ENCODE measurements around the gene CSNK1A1L. TPM values are rescaled to one million over a fixed set of nuclear protein-coding genes. Genes with fewer than 3 reads are reported as not detected.

CSNK1A1L gene
- not detected for total RNA-seq

GRCh38 chr13:37105251-37105714 lies at the start of gene CSNK1A1L:
Gene CSNK1A1L, minus strand, starts transcription at chr13:37105664. Its CDS starts 408 bp downstream, at chr13:37105256.
- no peaks in the 10 kb centered on the region for H3K36me3 ChIP-seq (ENCODE audit: control insufficient read depth in 3 of 3, insufficient read depth in 3 of 3, low read length in 3 of 3)
- H3K27ac ChIP-seq (ENCODE audit: low read depth, low read length): no peak within 1 kb of the TSS
- no peaks in the 10 kb centered on the region for H3K4me1 ChIP-seq (ENCODE audit: control insufficient read depth in 3 of 3, insufficient read depth in 3 of 3, low read length in 3 of 3)
- no peak within 1 kb of the TSS for H3K9ac ChIP-seq (ENCODE audit: low read depth in 1 of 3, low read length in 3 of 3)
- H3K27me3 ChIP-seq (ENCODE audit: control insufficient read depth in 3 of 3, insufficient read depth in 3 of 3, low read length in 3 of 3): no peaks in the 10 kb centered on the region
- H3K4me3 ChIP-seq (ENCODE audit: low read length in 3 of 3): no peak within 1 kb of the TSS
- no peaks in the 10 kb centered on the region for H3K9me3 ChIP-seq (ENCODE audit: control insufficient read depth in 3 of 3, low read length in 3 of 3)

- H3K27ac ChIP-seq (ENCODE audit: low read depth, low read length): no peak overlapping the region
- H3K4me3 ChIP-seq (ENCODE audit: low read length in 3 of 3): no peak overlapping the region
- no peaks in the 10 kb centered on the region for H3K36me3 ChIP-seq (ENCODE audit: control insufficient read depth in 3 of 3, insufficient read depth in 3 of 3, low read length in 3 of 3)
- no peaks in the 10 kb centered on the region for H3K9me3 ChIP-seq (ENCODE audit: control insufficient read depth in 3 of 3, low read length in 3 of 3)
- no peak overlapping the region for H3K9ac ChIP-seq (ENCODE audit: low read depth in 1 of 3, low read length in 3 of 3)
- no peaks in the 10 kb centered on the region for H3K4me1 ChIP-seq (ENCODE audit: control insufficient read depth in 3 of 3, insufficient read depth in 3 of 3, low read length in 3 of 3)
- no peaks in the 10 kb centered on the region for H3K27me3 ChIP-seq (ENCODE audit: control insufficient read depth in 3 of 3, insufficient read depth in 3 of 3, low read length in 3 of 3)
Measured at GRCh38 chr13:37149380-37149779, 43.9 kb upstream of the CSNK1A1L start.

- H3K9ac ChIP-seq (ENCODE audit: low read depth in 1 of 3, low read length in 3 of 3): no peak overlapping the region
- no peak overlapping the region for H3K27ac ChIP-seq (ENCODE audit: low read depth, low read length)
- H3K27me3 ChIP-seq (ENCODE audit: control insufficient read depth in 3 of 3, insufficient read depth in 3 of 3, low read length in 3 of 3): no peaks in the 10 kb centered on the region
- H3K4me3 ChIP-seq (ENCODE audit: low read length in 3 of 3): no peak overlapping the region
- no peaks in the 10 kb centered on the region for H3K4me1 ChIP-seq (ENCODE audit: control insufficient read depth in 3 of 3, insufficient read depth in 3 of 3, low read length in 3 of 3)
- H3K9me3 ChIP-seq (ENCODE audit: control insufficient read depth in 3 of 3, low read length in 3 of 3): no peaks in the 10 kb centered on the region
- no peaks in the 10 kb centered on the region for H3K36me3 ChIP-seq (ENCODE audit: control insufficient read depth in 3 of 3, insufficient read depth in 3 of 3, low read length in 3 of 3)
Measured at GRCh38 chr13:37148501-37148900, 43.0 kb upstream of the CSNK1A1L start.

- H3K27ac ChIP-seq (ENCODE audit: low read depth, low read length): no peak overlapping the region
- no peak overlapping the region for H3K4me3 ChIP-seq (ENCODE audit: low read length in 3 of 3)
Measured at GRCh38 chr13:37144661-37145060, 39.2 kb upstream of the CSNK1A1L start.

GRCh38 chr13:37143911-37144310 lies 38.4 kb upstream of the CSNK1A1L start:
- Histone ChIP-seq H3K36me3 (ENCODE audit: control insufficient read depth in 3 of 3, insufficient read depth in 3 of 3, low read length in 3 of 3) (no peaks in the 10 kb centered on the region), H3K9ac (ENCODE audit: low read depth in 1 of 3, low read length in 3 of 3) (no peak overlapping the region), H3K4me3 (ENCODE audit: low read length in 3 of 3) (no peak overlapping the region), H3K9me3 (ENCODE audit: control insufficient read depth in 3 of 3, low read length in 3 of 3) (no peaks in the 10 kb centered on the region), H3K4me1 (ENCODE audit: control insufficient read depth in 3 of 3, insufficient read depth in 3 of 3, low read length in 3 of 3) (no peaks in the 10 kb centered on the region), H3K27me3 (ENCODE audit: control insufficient read depth in 3 of 3, insufficient read depth in 3 of 3, low read length in 3 of 3) (no peaks in the 10 kb centered on the region), H3K27ac (ENCODE audit: low read depth, low read length) (no peak overlapping the region)

More at GRCh38 chr13:37144661-37145060, 39.2 kb upstream of the CSNK1A1L start:
- no peaks in the 10 kb centered on the region for H3K36me3 ChIP-seq (ENCODE audit: control insufficient read depth in 3 of 3, insufficient read depth in 3 of 3, low read length in 3 of 3)
- H3K9ac ChIP-seq (ENCODE audit: low read depth in 1 of 3, low read length in 3 of 3): no peak overlapping the region
- H3K4me1 ChIP-seq (ENCODE audit: control insufficient read depth in 3 of 3, insufficient read depth in 3 of 3, low read length in 3 of 3): no peaks in the 10 kb centered on the region
- H3K27me3 ChIP-seq (ENCODE audit: control insufficient read depth in 3 of 3, insufficient read depth in 3 of 3, low read length in 3 of 3): no peaks in the 10 kb centered on the region
- H3K9me3 ChIP-seq (ENCODE audit: control insufficient read depth in 3 of 3, low read length in 3 of 3): no peaks in the 10 kb centered on the region

GRCh38 chr13:37142877-37143276 lies 37.4 kb upstream of the CSNK1A1L start:
- no peak overlapping the region for H3K4me3 ChIP-seq (ENCODE audit: low read length in 3 of 3)
- no peaks in the 10 kb centered on the region for H3K36me3 ChIP-seq (ENCODE audit: control insufficient read depth in 3 of 3, insufficient read depth in 3 of 3, low read length in 3 of 3)
- no peak overlapping the region for H3K9ac ChIP-seq (ENCODE audit: low read depth in 1 of 3, low read length in 3 of 3)
- H3K9me3 ChIP-seq (ENCODE audit: control insufficient read depth in 3 of 3, low read length in 3 of 3): no peaks in the 10 kb centered on the region
- no peaks in the 10 kb centered on the region for H3K27me3 ChIP-seq (ENCODE audit: control insufficient read depth in 3 of 3, insufficient read depth in 3 of 3, low read length in 3 of 3)
- no peaks in the 10 kb centered on the region for H3K4me1 ChIP-seq (ENCODE audit: control insufficient read depth in 3 of 3, insufficient read depth in 3 of 3, low read length in 3 of 3)
- H3K27ac ChIP-seq (ENCODE audit: low read depth, low read length): no peak overlapping the region

- Histone ChIP-seq H3K4me3 (ENCODE audit: low read length in 3 of 3) (no peak overlapping the region), H3K4me1 (ENCODE audit: control insufficient read depth in 3 of 3, insufficient read depth in 3 of 3, low read length in 3 of 3) (no peaks in the 10 kb centered on the region), H3K9ac (ENCODE audit: low read depth in 1 of 3, low read length in 3 of 3) (no peak overlapping the region), H3K36me3 (ENCODE audit: control insufficient read depth in 3 of 3, insufficient read depth in 3 of 3, low read length in 3 of 3) (no peaks in the 10 kb centered on the region), H3K27ac (ENCODE audit: low read depth, low read length) (no peak overlapping the region), H3K9me3 (ENCODE audit: control insufficient read depth in 3 of 3, low read length in 3 of 3) (no peaks in the 10 kb centered on the region), H3K27me3 (ENCODE audit: control insufficient read depth in 3 of 3, insufficient read depth in 3 of 3, low read length in 3 of 3) (no peaks in the 10 kb centered on the region)
Measured at GRCh38 chr13:37141011-37141410, 35.5 kb upstream of the CSNK1A1L start.

- no peaks in the 10 kb centered on the region for H3K27me3 ChIP-seq (ENCODE audit: control insufficient read depth in 3 of 3, insufficient read depth in 3 of 3, low read length in 3 of 3)
- peaks cover 0 to 2% (median 0%) of the 10 kb centered on the region in 3 donors for H3K4me1 ChIP-seq (ENCODE audit: control insufficient read depth in 3 of 3, insufficient read depth in 3 of 3, low read length in 3 of 3)
- no peak overlapping the region for H3K9ac ChIP-seq (ENCODE audit: low read depth in 1 of 3, low read length in 3 of 3)
- H3K4me3 ChIP-seq (ENCODE audit: low read length in 3 of 3): no peak overlapping the region
- H3K9me3 ChIP-seq (ENCODE audit: control insufficient read depth in 3 of 3, low read length in 3 of 3): no peaks in the 10 kb centered on the region
- H3K36me3 ChIP-seq (ENCODE audit: control insufficient read depth in 3 of 3, insufficient read depth in 3 of 3, low read length in 3 of 3): no peaks in the 10 kb centered on the region
- no peak overlapping the region for H3K27ac ChIP-seq (ENCODE audit: low read depth, low read length)
Measured at GRCh38 chr13:37139356-37139755, 33.9 kb upstream of the CSNK1A1L start.

- Histone ChIP-seq H3K9me3 (ENCODE audit: control insufficient read depth in 3 of 3, low read length in 3 of 3) (no peaks in the 10 kb centered on the region), H3K4me3 (ENCODE audit: low read length in 3 of 3) (no peak overlapping the region), H3K9ac (ENCODE audit: low read depth in 1 of 3, low read length in 3 of 3) (no peak overlapping the region), H3K27me3 (ENCODE audit: control insufficient read depth in 3 of 3, insufficient read depth in 3 of 3, low read length in 3 of 3) (no peaks in the 10 kb centered on the region), H3K27ac (ENCODE audit: low read depth, low read length) (no peak overlapping the region), H3K4me1 (ENCODE audit: control insufficient read depth in 3 of 3, insufficient read depth in 3 of 3, low read length in 3 of 3) (peaks cover 0 to 2% (median 0%) of the 10 kb centered on the region in 3 donors), H3K36me3 (ENCODE audit: control insufficient read depth in 3 of 3, insufficient read depth in 3 of 3, low read length in 3 of 3) (no peaks in the 10 kb centered on the region)
Measured at GRCh38 chr13:37138926-37139325, 33.5 kb upstream of the CSNK1A1L start.

GRCh38 chr13:37138169-37138568 lies 32.7 kb upstream of the CSNK1A1L start:
- H3K9ac ChIP-seq (ENCODE audit: low read depth in 1 of 3, low read length in 3 of 3): no peak overlapping the region
- no peaks in the 10 kb centered on the region for H3K36me3 ChIP-seq (ENCODE audit: control insufficient read depth in 3 of 3, insufficient read depth in 3 of 3, low read length in 3 of 3)
- H3K4me3 ChIP-seq (ENCODE audit: low read length in 3 of 3): no peak overlapping the region
- H3K27ac ChIP-seq (ENCODE audit: low read depth, low read length): no peak overlapping the region
- H3K27me3 ChIP-seq (ENCODE audit: control insufficient read depth in 3 of 3, insufficient read depth in 3 of 3, low read length in 3 of 3): no peaks in the 10 kb centered on the region
- H3K9me3 ChIP-seq (ENCODE audit: control insufficient read depth in 3 of 3, low read length in 3 of 3): no peaks in the 10 kb centered on the region
- H3K4me1 ChIP-seq (ENCODE audit: control insufficient read depth in 3 of 3, insufficient read depth in 3 of 3, low read length in 3 of 3): peaks cover 0 to 2% (median 0%) of the 10 kb centered on the region in 3 donors

GRCh38 chr13:37136633-37137032 lies 31.2 kb upstream of the CSNK1A1L start:
- H3K4me3 ChIP-seq (ENCODE audit: low read length in 3 of 3): no peak overlapping the region
- H3K27me3 ChIP-seq (ENCODE audit: control insufficient read depth in 3 of 3, insufficient read depth in 3 of 3, low read length in 3 of 3): no peaks in the 10 kb centered on the region
- H3K9me3 ChIP-seq (ENCODE audit: control insufficient read depth in 3 of 3, low read length in 3 of 3): no peaks in the 10 kb centered on the region
- H3K4me1 ChIP-seq (ENCODE audit: control insufficient read depth in 3 of 3, insufficient read depth in 3 of 3, low read length in 3 of 3): peaks cover 0 to 2% (median 0%) of the 10 kb centered on the region in 3 donors
- no peak overlapping the region for H3K27ac ChIP-seq (ENCODE audit: low read depth, low read length)
- no peak overlapping the region for H3K9ac ChIP-seq (ENCODE audit: low read depth in 1 of 3, low read length in 3 of 3)
- no peaks in the 10 kb centered on the region for H3K36me3 ChIP-seq (ENCODE audit: control insufficient read depth in 3 of 3, insufficient read depth in 3 of 3, low read length in 3 of 3)
